GM10266 (cell line): ENCODE results near the gene NME4.
"Not testable (repeated sequence)": the region's sequence is repeated elsewhere in the genome, so short reads cannot be mapped to it uniquely, and the experiment has no call there.

Experiments
- DNase-seq: peaks from one replicate; pipeline ENCODE4 v3.0.0; 2012; ENCODE audit errors: extremely low spot score
- CTCF ChIP-seq: IDR thresholded peaks from 2 replicates; pipeline ENCODE4 v1.5.1; 2012; ENCODE audit warnings: mild to moderate bottlenecking, low read depth; ENCODE audit not compliant: control insufficient read depth, insufficient read depth; ENCODE audit errors: missing control alignments

The NME4 gene

GRCh38 chr16:397135-397661, at the start of gene NME4:
NME4 (plus strand) TSS chr16:397199; CDS start chr16:397223, 24 bp downstream.
- peak; percentile 80 for DNase-seq
- no peak for TF ChIP-seq CTCF

GRCh38 chr16:347203-347602, 49.8 kb upstream of the NME4 start:
- DNase-seq, result no peak
- TF ChIP-seq CTCF, result no peak

DNA sequence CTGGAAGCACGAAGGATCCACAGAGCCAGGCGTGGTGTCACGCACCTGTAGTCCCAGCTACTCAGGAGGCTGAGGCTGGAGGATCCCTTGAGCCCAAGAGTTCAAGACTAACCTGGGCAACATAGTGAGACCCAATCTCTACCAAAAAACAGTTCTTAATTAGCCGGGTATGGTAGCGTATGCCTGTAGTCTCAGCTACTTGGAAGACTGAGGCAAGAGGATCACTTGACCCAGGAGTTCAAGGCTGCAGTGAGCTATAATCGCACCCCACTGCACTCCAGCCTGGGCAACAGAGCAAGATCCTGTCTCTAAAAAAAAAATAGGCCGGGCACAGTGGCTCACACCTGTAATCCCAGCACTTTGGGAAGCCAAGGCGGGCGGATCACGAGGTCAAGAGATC, 48.5 kb upstream of the NME4 start:
- DNase-seq, result not testable (repeated sequence)

DNA sequence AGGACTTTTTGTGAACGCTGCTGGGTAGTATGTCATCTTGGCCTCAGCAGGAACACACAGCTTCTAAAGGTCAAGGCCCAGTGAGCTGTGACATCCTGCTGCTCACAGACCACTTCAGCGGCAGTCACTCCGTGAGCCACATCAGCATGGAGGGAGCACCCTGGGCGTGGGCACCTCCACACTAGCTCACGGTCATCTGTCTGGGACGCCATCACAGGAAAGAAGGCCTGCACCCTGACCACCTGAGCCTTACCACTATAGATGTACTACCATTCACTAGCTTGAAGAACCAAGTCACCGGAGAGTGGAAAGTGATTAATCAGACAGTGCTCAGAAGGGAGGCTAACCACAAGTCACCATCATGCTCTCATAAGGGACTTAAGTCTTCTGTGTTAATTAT, 47.8 kb upstream of the NME4 start:
- TF ChIP-seq CTCF, result no peak
- peak; percentile 71 for DNase-seq

- DNase-seq, result no peak
- TF ChIP-seq CTCF, result no peak
These were observed 46.8 kb upstream of the NME4 start for GRCh38 chr16:350203-350602.

GRCh38 chr16:351804-352520, 45.0 kb upstream of the NME4 start:
- no peak for TF ChIP-seq CTCF
- DNase-seq, result no peak

DNA sequence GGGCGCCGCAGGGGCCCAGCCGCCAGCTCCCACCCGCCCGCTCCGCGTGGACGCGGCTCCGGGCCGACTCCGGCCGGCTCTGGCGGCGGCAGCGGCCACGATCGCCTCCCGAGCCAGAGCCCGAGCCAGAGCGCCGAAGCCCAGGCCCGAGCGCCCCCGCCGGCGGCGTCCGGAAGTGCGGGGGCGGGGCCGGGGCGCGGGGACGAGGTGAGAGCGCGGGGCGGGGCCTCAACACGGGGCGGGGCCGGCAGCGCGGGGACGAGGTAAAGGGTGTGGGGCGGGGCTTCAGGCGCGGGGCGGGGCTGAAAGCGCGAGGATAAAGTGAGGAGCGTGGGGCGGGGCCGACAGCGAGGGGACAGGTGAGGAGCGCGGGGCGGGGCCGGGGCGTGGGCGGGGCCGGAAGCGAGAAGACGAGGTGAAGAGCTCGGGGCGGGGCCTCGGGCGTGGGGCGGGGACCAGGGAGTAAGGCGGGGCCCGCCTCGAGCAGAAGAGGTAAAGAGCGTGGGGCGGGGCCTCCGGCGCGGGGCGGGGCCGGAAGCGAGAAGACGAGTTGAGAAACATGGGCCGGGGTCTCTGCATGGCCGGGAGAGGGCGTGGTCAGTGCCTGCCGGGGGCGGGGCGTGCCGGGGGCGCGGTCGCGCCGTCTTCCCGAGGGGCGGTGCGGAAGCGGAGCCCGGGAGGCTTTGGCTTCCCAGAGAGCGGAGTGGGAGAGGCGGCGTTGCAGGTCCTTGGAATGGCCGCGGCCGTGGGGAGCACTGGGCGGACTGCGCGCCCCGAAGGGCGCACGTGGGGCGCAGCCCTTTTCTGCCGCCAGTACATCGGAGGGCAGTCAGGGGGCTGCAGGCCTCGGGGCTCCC, 44.2 kb upstream of the NME4 start, which contains the start of gene AXIN1:
Gene AXIN1 (minus strand): TSS at position 177 of the 857 bp plus-strand sequence. CDS start 5,698 bp downstream, outside the sequence.
- peak; percentile 64 for TF ChIP-seq CTCF
- peak; percentile 100 for DNase-seq
